NAMALWA (cell line): ENCODE data around the gene GEMIN2.
"Not testable (repeated sequence)": the region's sequence is repeated elsewhere in the genome, so short reads cannot be mapped to it uniquely, and the experiment has no call there.

ENCODE experiments used
- DNase-seq: peaks from one replicate; pipeline ENCODE4 v3.0.0-alpha.2; 2015; ENCODE audit warnings: low spot score

The GEMIN2 gene

GRCh38 chr14:39179042-39179441 is 64.9 kb downstream of the GEMIN2 start:
- DNase-seq: no peak

DNA sequence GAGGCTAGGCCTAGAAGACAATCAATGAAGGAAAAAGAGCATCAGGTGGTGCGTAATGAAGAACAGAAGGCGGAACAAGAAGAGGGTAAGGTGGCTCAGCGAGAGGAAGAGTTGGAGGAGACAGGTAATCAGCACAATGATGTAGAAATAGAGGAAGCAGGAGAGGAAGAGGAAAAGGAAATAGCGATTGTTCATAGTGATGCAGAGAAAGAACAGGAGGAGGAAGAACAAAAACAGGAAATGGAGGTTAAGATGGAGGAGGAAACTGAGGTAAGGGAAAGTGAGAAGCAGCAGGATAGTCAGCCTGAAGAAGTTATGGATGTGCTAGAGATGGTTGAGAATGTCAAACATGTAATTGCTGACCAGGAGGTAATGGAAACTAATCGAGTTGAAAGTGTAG is 66.4 kb downstream of the GEMIN2 start:
- DNase-seq: no peak

GRCh38 chr14:39181026-39181692 is 67.0 kb downstream of the GEMIN2 start:
- no peak for DNase-seq

DNA sequence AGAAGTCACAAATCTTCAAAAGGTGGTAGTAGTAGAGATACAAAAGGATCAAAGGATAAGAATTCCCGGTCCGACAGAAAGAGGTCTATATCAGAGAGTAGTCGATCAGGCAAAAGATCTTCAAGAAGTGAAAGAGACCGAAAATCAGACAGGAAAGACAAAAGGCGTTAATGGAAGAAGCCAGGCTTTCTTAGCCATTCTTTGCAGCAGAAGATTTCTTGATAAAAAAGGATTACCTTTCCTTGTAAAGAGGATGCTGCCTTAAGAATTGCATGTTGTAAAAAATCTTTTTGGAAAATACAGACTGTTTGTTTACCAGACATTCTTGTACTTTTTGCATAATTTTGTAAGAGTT is 67.5 kb downstream of the GEMIN2 start:
- DNase-seq: no peak

DNA sequence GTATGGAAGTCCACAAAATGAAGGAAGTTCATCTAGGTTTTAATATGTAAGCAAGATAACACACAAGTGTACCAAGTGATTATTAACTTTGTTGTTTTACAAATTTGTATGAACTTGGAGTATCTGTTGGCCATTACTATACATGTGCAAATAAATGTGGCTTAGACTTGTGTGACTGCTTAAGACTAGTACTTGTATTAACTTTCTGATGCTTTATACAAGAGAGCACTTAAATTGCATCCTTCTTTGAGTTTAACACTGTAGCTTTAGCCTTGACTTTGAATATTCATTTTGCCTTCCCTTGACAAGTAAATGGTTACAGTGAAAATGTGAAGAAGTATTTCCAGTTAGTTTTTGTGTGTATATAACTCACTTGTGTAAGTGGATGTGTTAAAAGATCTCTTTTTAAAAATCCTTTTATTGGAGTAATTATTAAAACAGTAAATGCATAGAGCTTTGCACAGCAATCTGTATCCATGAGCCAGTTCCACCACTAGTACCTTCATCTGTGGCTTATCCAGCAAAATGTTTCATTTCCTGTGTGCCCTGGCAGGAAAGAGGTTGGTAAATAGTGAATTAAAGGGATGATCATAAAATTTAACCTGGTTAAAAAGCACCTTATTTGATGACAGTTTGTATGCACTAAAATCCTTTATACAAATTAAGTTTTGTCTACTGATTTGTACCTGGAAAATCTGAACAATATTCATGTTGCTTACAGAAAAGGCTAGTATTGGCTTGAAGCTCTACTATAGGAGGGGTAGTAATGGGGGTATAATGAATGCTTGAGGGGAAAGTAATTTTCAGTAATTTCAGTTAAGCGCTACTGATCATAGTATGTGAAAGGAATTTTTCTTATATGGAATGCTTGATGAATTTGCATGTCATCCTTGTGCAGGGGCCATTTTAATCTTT is 68.9 kb downstream of the GEMIN2 start:
- no peak for DNase-seq

DNA sequence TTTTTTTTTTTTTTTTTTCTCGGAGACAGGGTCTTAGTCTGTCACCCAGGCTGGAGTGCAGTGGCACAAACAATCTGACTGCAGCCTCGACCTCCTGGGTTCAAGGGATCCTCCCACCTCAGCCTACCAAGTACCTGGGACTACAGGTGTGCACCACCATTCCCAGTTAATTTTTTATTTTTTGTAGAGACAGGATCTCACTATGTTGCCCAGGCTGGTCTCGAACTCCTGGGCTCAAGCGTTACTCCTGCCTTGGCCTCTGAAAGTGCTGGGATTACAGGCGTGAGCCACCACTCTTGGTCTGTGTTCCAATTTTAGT is 69.5 kb downstream of the GEMIN2 start:
- not testable (repeated sequence) for DNase-seq

DNA sequence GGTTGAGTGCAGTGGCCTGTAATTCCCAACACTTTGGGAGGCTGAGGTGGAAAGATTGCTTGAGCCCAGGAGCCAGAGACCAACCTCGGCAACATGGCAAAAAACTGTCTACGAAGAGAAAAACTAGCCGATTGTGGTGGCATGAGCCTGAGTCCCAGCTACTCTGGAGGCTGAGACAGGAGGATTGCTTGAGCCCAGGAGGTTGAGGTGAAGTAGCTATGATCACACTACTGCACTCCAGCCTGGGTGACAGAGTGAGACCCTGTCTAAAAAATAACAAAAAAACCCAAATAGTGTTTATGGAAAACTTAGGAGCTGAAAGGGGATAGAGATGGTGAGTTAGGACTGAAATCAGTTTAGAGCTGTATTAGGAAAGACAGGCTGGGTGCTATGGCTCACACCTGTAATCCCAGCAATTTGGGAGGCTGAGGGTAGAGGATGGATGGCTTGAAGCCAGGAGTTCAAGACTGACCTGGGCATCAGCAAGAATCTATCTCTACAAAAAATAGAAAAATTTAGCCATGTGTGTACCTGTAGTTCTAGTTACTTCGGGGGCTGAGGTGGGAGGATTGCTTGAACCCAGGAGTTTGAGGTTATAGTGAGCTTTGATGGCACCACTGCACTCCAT is 70.6 kb downstream of the GEMIN2 start:
- no peak for DNase-seq

DNA sequence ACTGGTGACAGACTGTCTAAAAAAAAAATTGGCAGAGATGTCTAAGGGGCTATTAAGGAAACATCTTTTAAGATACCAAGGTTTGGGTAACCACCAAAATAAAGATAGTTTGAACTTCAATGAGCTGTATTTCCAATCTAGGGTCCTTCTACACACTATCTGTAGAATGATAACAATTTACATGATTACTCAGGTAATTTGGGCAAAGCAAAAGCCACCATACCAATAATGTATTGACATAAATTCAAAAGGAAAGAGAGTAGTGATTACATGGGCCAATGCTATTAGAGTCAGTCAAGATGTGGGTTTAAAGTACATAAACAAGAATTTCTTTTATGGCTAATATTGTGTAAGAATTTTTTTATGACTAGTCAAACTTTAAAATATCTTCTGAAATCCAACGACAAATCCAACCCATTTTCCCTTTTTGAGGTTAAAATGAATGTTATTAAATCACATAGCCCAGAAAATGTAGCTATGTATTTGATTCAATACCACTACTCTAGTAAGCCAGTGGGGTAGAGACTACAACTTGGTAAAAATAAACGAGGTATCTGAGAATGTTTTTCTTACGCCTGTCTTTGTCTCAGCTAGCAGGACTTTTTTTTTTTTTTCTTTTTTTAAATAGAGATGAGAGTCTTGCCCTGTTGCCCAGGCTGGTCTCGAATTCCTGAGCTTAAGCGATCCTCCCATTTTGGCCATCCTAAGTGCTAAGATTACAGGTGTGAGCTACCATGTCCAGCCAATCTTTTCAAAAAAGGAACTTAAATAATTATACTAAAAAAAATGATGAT is 71.3 kb downstream of the GEMIN2 start:
- DNase-seq: no peak
